GM23248 (cell line): ENCODE results near the gene MXD3.

Source experiments
- EZH2 ChIP-seq: fragments of 200-600 bp; sonication (generic); IDR thresholded peaks from 2 replicates; pipeline ENCODE4 v1.6.1; 2018; ENCODE audit warnings: antibody characterized with exemption, mild to moderate bottlenecking; ENCODE audit not compliant: insufficient read depth, poor library complexity, severe bottlenecking
- EZH2phosphoT487 ChIP-seq: fragments of 200-600 bp; sonication (generic); IDR thresholded peaks from 2 replicates; pipeline ENCODE4 v1.6.1; 2018; ENCODE audit warnings: antibody characterized with exemption, moderate library complexity, mild to moderate bottlenecking, low read depth; ENCODE audit not compliant: insufficient read depth

GRCh38 chr5:177290816-177291596 is 20.7 kb downstream of the MXD3 start:
- TF ChIP-seq EZH2 (no peak), EZH2phosphoT487 (no peak)
